Skeletal muscle tissue (tissue), 4 donors: ENCODE measurements around the gene RPA3. TPM values are rescaled to one million over a fixed set of nuclear protein-coding genes. Genes with fewer than 3 reads are reported as not detected.
A peak's percentile ranks its signal among the peaks of the same experiment; 100 is the strongest.

Experiments used
- H3K27ac ChIP-seq: one replicate; pipeline ENCODE4 v1.7.0; 2013; ENCODE audit warnings: mild to moderate bottlenecking, low read depth, low read length, inconsistent platforms
- H3K27me3 ChIP-seq, 3 donors: one replicate each; pipeline ENCODE4 v1.7.0; 2013; ENCODE audit warnings: low read length in 3 of 3; ENCODE audit not compliant: control insufficient read depth in 3 of 3, insufficient read depth in 3 of 3
- H3K36me3 ChIP-seq, 3 donors: one replicate each; pipeline ENCODE4 v1.7.0; 2013; ENCODE audit warnings: low read length in 3 of 3; ENCODE audit not compliant: control insufficient read depth in 3 of 3, insufficient read depth in 3 of 3
- H3K4me1 ChIP-seq, 3 donors: one replicate each; pipeline ENCODE4 v1.7.0; 2013; ENCODE audit warnings: low read length in 3 of 3, mild to moderate bottlenecking in 3 of 3; ENCODE audit not compliant: control insufficient read depth in 3 of 3, insufficient read depth in 3 of 3
- H3K4me3 ChIP-seq, 3 donors: one replicate each; pipeline ENCODE4 v1.7.0; 2013; ENCODE audit warnings: low read length in 3 of 3
- H3K9ac ChIP-seq, 3 donors: one replicate each; pipeline ENCODE4 v1.7.0; 2013; ENCODE audit warnings: low read length in 3 of 3, mild to moderate bottlenecking in 3 of 3, moderate library complexity in 2 of 3, low read depth in 1 of 3
- H3K9me3 ChIP-seq, 3 donors: one replicate each; pipeline ENCODE4 v1.7.0; 2013; ENCODE audit warnings: low read length in 3 of 3; ENCODE audit not compliant: control insufficient read depth in 3 of 3
- total RNA-seq: library from RNA; depleted of rRNA; stranded (reverse); fragments of >200 nt; gene quantifications from one replicate; pipeline ENCODE4 v1.2.3, GENCODE V29; 2014
- donor health status: Osteomylitis.

RPA3 gene
- total RNA-seq, 1 donor from 2014 or later = 14.1 TPM

- Histone ChIP-seq H3K9me3 (no peaks in the 10 kb centered on the region), H3K36me3 (peaks cover 0 to 2% (median 0%) of the 10 kb centered on the region in 3 donors), H3K9ac (no peak overlapping the region), H3K27me3 (no peaks in the 10 kb centered on the region), H3K27ac (no peak overlapping the region), H3K4me1 (peaks cover 0 to 2% (median 0%) of the 10 kb centered on the region in 3 donors), H3K4me3 (no peak overlapping the region)
Measured at GRCh38 chr7:7647495-7648036, 70.8 kb downstream of the RPA3 start.

- Histone ChIP-seq H3K9me3 (no peaks in the 10 kb centered on the region), H3K27ac (no peak overlapping the region), H3K9ac (no peak overlapping the region), H3K4me1 (peaks cover 15 to 24% (median 18%) of the 10 kb centered on the region in 3 donors), H3K4me3 (peak overlapping the region in 2 of 3 donors; percentile 12 to 85), H3K27me3 (no peaks in the 10 kb centered on the region), H3K36me3 (peaks cover 0 to 2% (median 0%) of the 10 kb centered on the region in 3 donors)
Measured at GRCh38 chr7:7642081-7642480, 76.3 kb downstream of the RPA3 start.

- H3K4me3 ChIP-seq = peak overlapping the region; percentile 85 to 100 (median 98)
- peaks cover 0 to 2% (median 0%) of the 10 kb centered on the region in 3 donors for H3K36me3 ChIP-seq
- peaks cover 15 to 24% (median 18%) of the 10 kb centered on the region in 3 donors for H3K4me1 ChIP-seq
- no peaks in the 10 kb centered on the region for H3K9me3 ChIP-seq
- H3K27me3 ChIP-seq = no peaks in the 10 kb centered on the region
- H3K27ac ChIP-seq = peak overlapping the region; percentile 88
- peak overlapping the region; percentile 78 to 88 (median 86) for H3K9ac ChIP-seq
Measured at GRCh38 chr7:7641129-7641663, 77.2 kb downstream of the RPA3 start.

GRCh38 chr7:7640221-7641128 is 77.9 kb downstream of the RPA3 start, which contains the start of gene UMAD1:
TSS of gene UMAD1 (plus strand) at chr7:7640752. CDS start at chr7:7673372, 32,620 bp downstream.
- Histone ChIP-seq H3K9me3 (no peaks in the 10 kb centered on the region), H3K9ac (peak within 1 kb of the TSS; percentile 78 to 88 (median 86)), H3K27ac (peak within 1 kb of the TSS; percentile 88), H3K36me3 (peaks cover 0 to 2% (median 0%) of the 10 kb centered on the region in 3 donors), H3K4me1 (peaks cover 15 to 24% (median 18%) of the 10 kb centered on the region in 3 donors), H3K27me3 (no peaks in the 10 kb centered on the region), H3K4me3 (peak within 1 kb of the TSS; percentile 85 to 100 (median 98))

- Histone ChIP-seq H3K9ac (peak overlapping the region; percentile 77 to 86 (median 82)), H3K9me3 (no peaks in the 10 kb centered on the region), H3K27ac (peak overlapping the region; percentile 73), H3K27me3 (no peaks in the 10 kb centered on the region), H3K4me3 (peak overlapping the region; percentile 85 to 100 (median 98)), H3K36me3 (peaks cover 0 to 2% (median 0%) of the 10 kb centered on the region in 3 donors), H3K4me1 (peaks cover 15 to 24% (median 18%) of the 10 kb centered on the region in 3 donors)
Measured at GRCh38 chr7:7639847-7640220, 78.6 kb downstream of the RPA3 start.

- peak overlapping the region; percentile 77 to 86 (median 82) for H3K9ac ChIP-seq
- peaks cover 15 to 24% (median 18%) of the 10 kb centered on the region in 3 donors for H3K4me1 ChIP-seq
- H3K9me3 ChIP-seq = no peaks in the 10 kb centered on the region
- H3K4me3 ChIP-seq = peak overlapping the region; percentile 85 to 100 (median 98)
- H3K36me3 ChIP-seq = peaks cover 0 to 2% (median 0%) of the 10 kb centered on the region in 3 donors
- H3K27me3 ChIP-seq = no peaks in the 10 kb centered on the region
- H3K27ac ChIP-seq = peak overlapping the region; percentile 73
Measured at GRCh38 chr7:7639421-7639820, 79.0 kb downstream of the RPA3 start.

DNA sequence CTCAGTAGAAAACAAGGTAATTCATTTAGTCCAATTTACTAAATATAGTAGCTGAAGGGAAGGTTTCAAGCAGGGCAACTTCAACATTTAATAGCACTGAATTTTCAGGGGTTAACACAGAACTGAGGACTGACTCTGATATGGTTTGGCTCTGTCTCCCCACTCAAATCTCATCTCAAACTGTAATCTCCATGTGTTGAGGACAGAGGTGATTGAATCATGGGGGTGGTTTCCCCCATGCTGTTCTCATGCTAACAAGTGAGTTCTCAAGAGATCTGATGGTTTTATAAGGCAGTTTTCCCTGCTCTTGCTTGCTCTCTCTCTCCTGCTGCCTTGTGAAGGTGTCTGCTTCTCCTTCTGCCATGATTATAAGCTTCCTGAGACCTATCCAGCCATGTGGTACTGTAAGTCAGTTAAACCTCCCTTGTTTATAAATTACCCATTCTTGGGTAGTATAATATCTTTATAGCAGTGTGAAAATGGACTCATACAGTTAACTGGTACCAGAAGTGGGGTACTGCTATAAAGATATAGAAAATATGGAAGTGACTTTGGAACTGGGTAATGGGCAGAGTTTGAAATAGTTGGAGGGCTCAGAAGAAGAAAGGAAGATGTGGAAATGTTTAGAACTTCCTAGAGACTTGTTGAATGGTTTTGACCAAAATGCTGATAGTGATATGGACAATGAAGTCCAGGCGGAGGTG is 87.6 kb downstream of the RPA3 start:
- no peak overlapping the region for H3K4me3 ChIP-seq
- no peak overlapping the region for H3K27ac ChIP-seq
- H3K27me3 ChIP-seq = no peaks in the 10 kb centered on the region
- no peak overlapping the region for H3K9ac ChIP-seq
- H3K9me3 ChIP-seq = no peaks in the 10 kb centered on the region
- H3K4me1 ChIP-seq = no peaks in the 10 kb centered on the region
- H3K36me3 ChIP-seq = no peaks in the 10 kb centered on the region

GRCh38 chr7:7628476-7628875 is 89.9 kb downstream of the RPA3 start:
- Histone ChIP-seq H3K4me3 (no peak overlapping the region), H3K9me3 (no peaks in the 10 kb centered on the region), H3K4me1 (no peaks in the 10 kb centered on the region), H3K27ac (no peak overlapping the region), H3K36me3 (no peaks in the 10 kb centered on the region), H3K27me3 (no peaks in the 10 kb centered on the region), H3K9ac (no peak overlapping the region)

DNA sequence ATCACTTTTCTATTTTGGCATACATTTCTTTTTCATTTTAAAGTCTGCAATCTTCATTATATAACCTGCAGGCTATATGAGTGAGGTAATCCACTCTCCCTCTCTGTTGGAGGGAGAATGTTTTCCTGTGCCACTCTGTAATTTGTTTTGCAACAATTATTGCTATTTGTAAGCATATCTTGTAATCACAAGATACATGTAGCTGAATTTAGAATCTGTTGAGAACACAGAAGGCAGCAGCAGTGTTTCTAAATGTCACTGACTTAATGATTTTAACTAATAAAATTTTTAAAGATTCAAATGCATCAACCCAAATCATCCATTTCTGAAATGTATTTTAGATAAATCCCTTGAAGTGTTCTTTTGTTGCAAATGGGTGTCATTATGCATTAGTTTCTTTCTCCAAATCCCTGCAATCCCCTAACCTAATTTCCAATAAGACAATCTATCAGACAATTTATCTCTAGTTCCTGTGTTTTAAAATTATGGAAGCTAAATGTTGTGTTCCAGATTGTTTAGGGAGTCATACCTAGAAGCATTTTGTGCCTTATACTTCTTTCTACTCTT is 97.7 kb downstream of the RPA3 start:
- no peak overlapping the region for H3K27ac ChIP-seq

More for the DNA sequence above, 97.7 kb downstream of the RPA3 start:
- H3K9ac ChIP-seq = no peak overlapping the region
- no peaks in the 10 kb centered on the region for H3K27me3 ChIP-seq
- no peaks in the 10 kb centered on the region for H3K4me1 ChIP-seq
- H3K4me3 ChIP-seq = no peak overlapping the region
- H3K9me3 ChIP-seq = no peaks in the 10 kb centered on the region
- H3K36me3 ChIP-seq = no peaks in the 10 kb centered on the region
